HG02759 (cell line): ENCODE data around the gene CCL7.

Source experiments
- ATAC-seq: cut with Tn5 transposase; IDR thresholded peaks from one replicate; pipeline ENCODE4 v1.9.1; 2021; ENCODE audit warnings: mild to moderate bottlenecking, moderate library complexity; ENCODE audit not compliant: unreplicated experiment

The CCL7 gene

GRCh38 chr17:34283571-34283970 is 13.6 kb downstream of the CCL7 start:
- no peak for ATAC-seq

GRCh38 chr17:34285286-34285792 is 15.3 kb downstream of the CCL7 start, which contains the start of gene CCL11:
CCL11 (plus strand) TSS chr17:34285742; CDS start chr17:34285809, 67 bp downstream.
- ATAC-seq, result no peak

- no peak for ATAC-seq
Observed at GRCh38 chr17:34287875-34288274, 17.9 kb downstream of the CCL7 start.

GRCh38 chr17:34290586-34290985 is 20.6 kb downstream of the CCL7 start:
- ATAC-seq, result no peak

- ATAC-seq, result no peak
Observed at GRCh38 chr17:34291721-34292348, 21.8 kb downstream of the CCL7 start.

- no peak for ATAC-seq
Observed at GRCh38 chr17:34299027-34299426, 29.0 kb downstream of the CCL7 start.

GRCh38 chr17:34299956-34300577 is 30.0 kb downstream of the CCL7 start:
- no peak for ATAC-seq

- no peak for ATAC-seq
Observed at GRCh38 chr17:34300652-34301370, 30.8 kb downstream of the CCL7 start.

- ATAC-seq, result no peak
Observed at GRCh38 chr17:34301986-34302385, 32.0 kb downstream of the CCL7 start.

GRCh38 chr17:34302636-34303035 is 32.6 kb downstream of the CCL7 start:
- no peak for ATAC-seq

- no peak for ATAC-seq
Observed at GRCh38 chr17:34303606-34304005, 33.6 kb downstream of the CCL7 start.

GRCh38 chr17:34305061-34305460 is 35.0 kb downstream of the CCL7 start:
- ATAC-seq, result no peak

- no peak for ATAC-seq
Observed at GRCh38 chr17:34305606-34306005, 35.6 kb downstream of the CCL7 start.

- no peak for ATAC-seq
Observed at GRCh38 chr17:34306466-34306865, 36.4 kb downstream of the CCL7 start.

GRCh38 chr17:34307110-34307509 is 37.1 kb downstream of the CCL7 start:
- no peak for ATAC-seq

- no peak for ATAC-seq
Observed at GRCh38 chr17:34308371-34308770, 38.4 kb downstream of the CCL7 start.

- no peak for ATAC-seq
Observed at GRCh38 chr17:34311291-34311690, 41.3 kb downstream of the CCL7 start.

GRCh38 chr17:34312080-34312479 is 42.1 kb downstream of the CCL7 start:
- no peak for ATAC-seq

- ATAC-seq, result no peak
Observed at GRCh38 chr17:34313164-34313563, 43.1 kb downstream of the CCL7 start.

- no peak for ATAC-seq
Observed at GRCh38 chr17:34314279-34314678, 44.3 kb downstream of the CCL7 start.

GRCh38 chr17:34318474-34318873 is 48.5 kb downstream of the CCL7 start:
- ATAC-seq, result no peak

GRCh38 chr17:34319039-34319483 is 49.0 kb downstream of the CCL7 start, which contains the start of gene CCL8:
CCL8 (plus strand) TSS chr17:34319435; CDS start chr17:34319502, 67 bp downstream.
- no peak for ATAC-seq
